PC-9 (cell line): Measurements from ENCODE around the gene GRM7. TPM values are rescaled to one million over a fixed set of nuclear protein-coding genes. Genes with fewer than 3 reads are reported as not detected.

ENCODE experiments used
- BruUV-seq: library from RNA; stranded (reverse); fragments of 400-500 nt; replicated peaks from 2 replicates; lab custom pipeline; 2021; lab: Mats Ljungman, UMichigan
- CTCF ChIA-PET: fragments of 300-600 bp; sonication (Branson Sonifier 250); formaldehyde crosslinking; loops from one replicate; lab custom pipeline; 2022; ENCODE audit warnings: antibody characterized with exemption; lab: Charles Lee
- POLR2A ChIA-PET: fragments of 300-600 bp; sonication (Branson Sonifier 250); formaldehyde crosslinking; loops from one replicate; lab custom pipeline; 2022; ENCODE audit warnings: antibody characterized with exemption; ENCODE audit not compliant: unreplicated experiment; lab: Charles Lee
- DNase-seq, 2 experiments: peaks; one replicate each; pipeline versions ENCODE4 v3.0.0 to v3.0.0-alpha.2; 2015 to 2022; ENCODE audit warnings: mixed read lengths in 1 of 2
- H2AFZ ChIP-seq: fragments of 200-600 bp; sonication (generic); 2 replicates; pipeline ENCODE4 v1.8.1; 2017; ENCODE audit warnings: antibody characterized with exemption
- H3F3A ChIP-seq: fragments of 200-600 bp; sonication (generic); 2 replicates; pipeline ENCODE4 v1.8.1; 2017; ENCODE audit warnings: antibody characterized with exemption, mild to moderate bottlenecking, low read depth; ENCODE audit not compliant: insufficient read depth
- H3K27ac ChIP-seq: fragments of 200-600 bp; sonication (generic); 2 replicates; pipeline ENCODE4 v1.6.1; 2016; ENCODE audit warnings: mixed run types
- H3K27me3 ChIP-seq: fragments of 200-600 bp; sonication (generic); 2 replicates; pipeline ENCODE4 v1.6.1; 2016; ENCODE audit warnings: low read depth, mixed run types; ENCODE audit not compliant: insufficient read depth
- H3K36me3 ChIP-seq: fragments of 200-600 bp; sonication (generic); 2 replicates; pipeline ENCODE4 v1.6.1; 2016; ENCODE audit warnings: low read depth, mixed run types
- H3K4me1 ChIP-seq: fragments of 200-600 bp; sonication (generic); replicated peaks from 2 replicates; pipeline ENCODE4 v1.6.1; 2016; ENCODE audit warnings: mixed run types; ENCODE audit not compliant: insufficient read depth
- H3K4me2 ChIP-seq: fragments of 200-600 bp; sonication (generic); 2 replicates; pipeline ENCODE4 v1.6.1; 2017; ENCODE audit warnings: mixed run types
- H3K4me3 ChIP-seq: fragments of 200-600 bp; sonication (generic); 2 replicates; pipeline ENCODE4 v1.6.1; 2016; ENCODE audit warnings: mixed run types
- H3K79me2 ChIP-seq: fragments of 200-600 bp; sonication (generic); 2 replicates; pipeline ENCODE4 v1.6.1; 2017; ENCODE audit warnings: low read depth, mixed run types
- H3K9me2 ChIP-seq: fragments of 200-600 bp; sonication (generic); 2 replicates; pipeline ENCODE4 v1.8.1; 2017; ENCODE audit warnings: mild to moderate bottlenecking; ENCODE audit not compliant: insufficient read depth
- H3K9me3 ChIP-seq: fragments of 200-600 bp; sonication (generic); 2 replicates; pipeline ENCODE4 v1.8.1; 2016; ENCODE audit warnings: low read depth; ENCODE audit not compliant: insufficient read depth
- H4K20me1 ChIP-seq: fragments of 200-600 bp; sonication (generic); 2 replicates; pipeline ENCODE4 v1.8.1; 2017; ENCODE audit not compliant: insufficient read depth
- EZH2 ChIP-seq: fragments of 200-600 bp; sonication (generic); IDR thresholded peaks from 2 replicates; pipeline ENCODE4 v1.8.0; 2017; ENCODE audit warnings: antibody characterized with exemption, low read depth
- intact Hi-C: fragments of 100-400 bp; cut with micrococcal nuclease; formaldehyde crosslinking; loops from one replicate; pipeline ENCODE4 v1.10.0; 2022; ENCODE audit not compliant: unreplicated experiment
- total RNA-seq: library from RNA; stranded (reverse); gene quantifications from 2 replicates; pipeline ENCODE4 v1.2.3, GENCODE V29; 2021
- TF ChIP-seq, protein P1 (sequence below): fragments of 200-600 bp; sonication (generic); conservative IDR thresholded peaks from 2 replicates; pipeline ENCODE4 v1.6.1; 2017; ENCODE audit warnings: mixed run types, antibody characterized with exemption, mild to moderate bottlenecking, moderate library complexity

Gene GRM7
- total RNA-seq, 1 experiment from 2014 or later, result not detected

DNA sequence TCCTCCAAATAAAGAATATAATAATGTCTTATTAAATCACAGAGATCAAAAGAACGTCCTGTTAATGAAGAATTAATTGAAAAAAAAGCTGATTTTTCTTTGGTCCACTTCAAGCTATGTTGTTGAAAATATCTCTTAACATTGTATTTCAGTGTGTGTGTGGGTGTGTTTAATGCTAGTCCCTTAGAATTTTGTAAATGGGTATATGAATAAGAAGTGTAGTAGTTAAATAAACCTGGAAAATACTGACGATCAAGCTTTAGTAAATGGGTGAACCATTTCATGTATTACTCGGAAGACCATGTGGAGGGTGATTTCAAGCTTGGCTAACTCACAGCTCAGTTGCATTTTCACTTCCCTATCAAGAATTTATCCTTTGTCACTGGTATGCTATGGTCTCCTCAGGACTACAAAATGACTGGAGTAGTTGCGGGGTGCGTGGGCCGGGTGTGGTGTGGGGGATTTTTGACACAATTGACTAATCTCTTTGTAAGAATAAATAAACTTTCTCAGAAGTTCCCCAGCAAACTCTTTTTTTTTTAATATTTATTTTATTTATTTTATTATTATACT lies 586.4 kb downstream of the GRM7 start:
- H3K27ac ChIP-seq, result no peak overlapping the region
- H3F3A ChIP-seq, result no peaks in the 10 kb centered on the region
- H3K4me2 ChIP-seq, result no peak overlapping the region
- POLR2A ChIA-PET, result no interaction called here
- no peak for TF ChIP-seq EZH2
- TF ChIP-seq, protein P1, sequence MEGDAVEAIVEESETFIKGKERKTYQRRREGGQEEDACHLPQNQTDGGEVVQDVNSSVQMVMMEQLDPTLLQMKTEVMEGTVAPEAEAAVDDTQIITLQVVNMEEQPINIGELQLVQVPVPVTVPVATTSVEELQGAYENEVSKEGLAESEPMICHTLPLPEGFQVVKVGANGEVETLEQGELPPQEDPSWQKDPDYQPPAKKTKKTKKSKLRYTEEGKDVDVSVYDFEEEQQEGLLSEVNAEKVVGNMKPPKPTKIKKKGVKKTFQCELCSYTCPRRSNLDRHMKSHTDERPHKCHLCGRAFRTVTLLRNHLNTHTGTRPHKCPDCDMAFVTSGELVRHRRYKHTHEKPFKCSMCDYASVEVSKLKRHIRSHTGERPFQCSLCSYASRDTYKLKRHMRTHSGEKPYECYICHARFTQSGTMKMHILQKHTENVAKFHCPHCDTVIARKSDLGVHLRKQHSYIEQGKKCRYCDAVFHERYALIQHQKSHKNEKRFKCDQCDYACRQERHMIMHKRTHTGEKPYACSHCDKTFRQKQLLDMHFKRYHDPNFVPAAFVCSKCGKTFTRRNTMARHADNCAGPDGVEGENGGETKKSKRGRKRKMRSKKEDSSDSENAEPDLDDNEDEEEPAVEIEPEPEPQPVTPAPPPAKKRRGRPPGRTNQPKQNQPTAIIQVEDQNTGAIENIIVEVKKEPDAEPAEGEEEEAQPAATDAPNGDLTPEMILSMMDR, result no peak
- CTCF ChIA-PET, result no interaction called here
- H3K79me2 ChIP-seq, result no peaks in the 10 kb centered on the region
- intact Hi-C loops, result no loop called here
- H3K9me2 ChIP-seq, result peaks cover 3% of the 10 kb centered on the region
- H4K20me1 ChIP-seq, result no peaks in the 10 kb centered on the region
- 0 out of 2 replicates have a peak, but pooled peaks cover 3% of the 10 kb centered on the region for H3K27me3 ChIP-seq
- no TSS peak for BruUV-seq
- DNase-seq, result no peak
- no peaks in the 10 kb centered on the region for H3K4me1 ChIP-seq
- H3K36me3 ChIP-seq, result no peaks in the 10 kb centered on the region
- no peak overlapping the region for H2AFZ ChIP-seq
- no peak overlapping the region for H3K4me3 ChIP-seq
- no peaks in the 10 kb centered on the region for H3K9me3 ChIP-seq

DNA sequence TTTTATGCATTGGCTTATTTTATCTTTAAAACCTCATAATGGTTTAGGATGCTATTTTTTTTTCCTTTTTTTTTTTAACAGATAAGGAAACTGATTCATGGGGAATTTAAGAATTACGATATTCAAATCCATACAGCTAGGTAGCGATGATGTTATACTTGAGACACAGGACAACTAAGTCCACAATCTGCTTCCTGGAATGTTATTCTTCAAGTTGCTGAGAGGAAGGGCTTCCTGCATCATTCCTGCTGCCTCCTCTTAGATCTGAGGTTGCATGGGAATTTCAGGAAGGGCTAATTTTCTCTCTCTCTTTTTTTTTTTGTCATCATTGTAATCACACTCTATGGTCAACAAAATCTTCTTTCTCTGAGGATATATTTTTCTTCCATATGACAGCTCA lies 595.5 kb downstream of the GRM7 start:
- Histone ChIP-seq H3K9me2 (no peaks in the 10 kb centered on the region; the same call in 1 of the 2 replicates), H2AFZ (no peak overlapping the region), H3K4me1 (no peaks in the 10 kb centered on the region), H3K79me2 (no peaks in the 10 kb centered on the region), H3K27me3 (no peaks in the 10 kb centered on the region; the same call in 1 of the 2 replicates), H3F3A (no peaks in the 10 kb centered on the region), H3K36me3 (no peaks in the 10 kb centered on the region), H3K27ac (no peak overlapping the region), H3K4me2 (no peak overlapping the region), H4K20me1 (no peaks in the 10 kb centered on the region), H3K4me3 (no peak overlapping the region), H3K9me3 (no peaks in the 10 kb centered on the region)
- TF ChIP-seq, protein P1, result no peak
- intact Hi-C loops, result no loop called here
- DNase-seq, result no peak
- CTCF ChIA-PET, result no interaction called here
- no TSS peak for BruUV-seq
- POLR2A ChIA-PET, result no interaction called here

DNA sequence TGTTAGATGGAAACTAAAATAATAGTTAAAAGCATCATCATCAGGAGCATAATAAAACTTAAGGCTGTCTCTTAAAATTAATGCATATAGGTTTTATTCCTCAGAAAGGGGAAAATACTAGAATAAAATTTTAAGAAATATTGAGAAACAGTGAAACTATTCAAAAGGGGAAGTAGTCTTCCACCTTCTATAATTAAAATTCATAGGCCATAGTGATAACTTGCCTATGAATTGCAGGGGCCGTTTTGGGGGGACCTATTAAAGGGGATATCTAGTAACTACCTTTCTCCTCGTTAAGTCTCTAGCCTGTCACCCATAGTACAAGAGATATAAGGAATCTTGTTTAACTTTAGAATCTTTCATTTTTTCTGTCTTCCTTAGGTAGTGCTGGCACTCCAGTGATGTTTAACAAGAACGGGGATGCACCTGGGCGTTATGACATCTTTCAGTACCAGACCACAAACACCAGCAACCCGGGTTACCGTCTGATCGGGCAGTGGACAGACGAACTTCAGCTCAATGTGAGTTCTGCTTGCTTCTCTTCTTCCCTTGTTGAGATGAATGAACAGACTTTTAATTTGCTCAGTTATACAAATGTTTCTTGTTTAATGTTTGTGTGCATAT lies 600.4 kb downstream of the GRM7 start:
- Histone ChIP-seq H3K9me3 (no peaks in the 10 kb centered on the region), H3K4me3 (no peak overlapping the region), H3K79me2 (no peaks in the 10 kb centered on the region), H3K4me2 (no peak overlapping the region), H3K27ac (no peak overlapping the region), H3K36me3 (no peaks in the 10 kb centered on the region), H2AFZ (no peak overlapping the region), H3K9me2 (no peaks in the 10 kb centered on the region), H3F3A (no peaks in the 10 kb centered on the region), H3K27me3 (no peaks in the 10 kb centered on the region; the same call in 1 of the 2 replicates), H4K20me1 (no peaks in the 10 kb centered on the region), H3K4me1 (no peaks in the 10 kb centered on the region)
- no TSS peak for BruUV-seq
- no peak for TF ChIP-seq EZH2
- TF ChIP-seq, protein P1, result no peak
- DNase-seq, result no peak
- intact Hi-C loops, result no loop called here
- CTCF ChIA-PET, result no interaction called here
- POLR2A ChIA-PET, result no interaction called here
